ENCODE results near the gene ZNF497.

DNA sequence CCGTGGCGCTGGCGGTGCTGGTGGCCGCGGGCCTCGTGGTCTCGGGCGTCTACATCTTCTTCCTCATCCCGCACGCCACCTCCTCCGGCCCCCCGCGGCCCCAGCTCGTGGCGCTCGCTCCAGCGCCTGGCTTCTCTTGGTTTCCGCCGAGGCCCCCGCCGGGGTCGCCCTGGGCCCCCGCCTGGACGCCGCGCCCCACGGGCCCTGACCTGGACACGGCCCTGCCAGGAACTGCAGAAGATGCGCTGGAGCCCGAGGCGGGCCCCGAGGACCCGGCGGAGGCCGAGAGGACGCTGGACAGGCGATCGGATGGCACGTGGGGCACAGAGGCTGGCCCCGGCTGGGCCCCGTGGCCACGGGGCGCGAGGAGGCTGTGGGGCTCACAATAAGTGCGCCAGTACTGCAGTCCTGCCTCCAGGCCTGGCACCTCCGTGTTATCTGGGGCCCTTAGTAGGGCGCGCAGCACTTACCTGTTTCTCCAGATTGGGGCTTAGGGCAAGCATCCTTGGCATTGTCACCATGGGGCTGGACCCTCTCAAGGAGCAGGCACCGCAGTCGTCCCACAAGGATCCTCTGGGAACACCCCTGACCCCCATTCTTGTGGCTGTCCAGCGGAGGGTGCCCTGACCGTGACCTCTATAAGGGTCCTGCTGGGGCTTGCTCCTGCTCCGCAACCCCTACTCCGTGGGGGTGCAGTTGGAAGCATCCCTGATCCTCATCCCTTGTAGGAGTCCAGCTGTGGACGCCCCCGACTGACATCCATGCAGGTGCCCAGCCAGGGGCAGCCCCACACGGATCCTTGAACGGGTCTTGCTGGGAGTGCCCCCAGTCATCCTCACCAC lies 34.4 kb upstream of the ZNF497 start:
- TF ChIP-seq NR1H2 (CRISPR knock-in tag; IDR thresholded peaks at IDR 0.05) = no peak
- no peak for TF ChIP-seq SOX6 (IDR thresholded peaks at IDR 0.05)
- no peak for TF ChIP-seq ZNF274 (IDR thresholded peaks at IDR 0.05; ENCODE audit: borderline replicate concordance, low read depth, low read length)
- TF ChIP-seq CTCF (IDR thresholded peaks at IDR 0.05 in 2 of 3, conservative IDR thresholded peaks at IDR 0.05 in 1 of 3; ENCODE audit: insufficient read depth in 2 of 3, low read depth in 1 of 3, low read length in 3 of 3) = no peak
- TF ChIP-seq SIN3A (IDR thresholded peaks at IDR 0.05; ENCODE audit: borderline replicate concordance in 2 of 2, control insufficient read depth in 1 of 2, low read depth in 2 of 2, low read length in 2 of 2) = no peak
- no peak for TF ChIP-seq DEAF1 (CRISPR knock-in tag; IDR thresholded peaks at IDR 0.05)
- no peak for TF ChIP-seq FOXK2 (conservative IDR thresholded peaks at IDR 0.05 in 1 of 2, IDR thresholded peaks at IDR 0.05 in 1 of 2; ENCODE audit: low read depth in 2 of 2)
- TF ChIP-seq CREM (IDR thresholded peaks at IDR 0.05; ENCODE audit: low read depth) = no peak
- TF ChIP-seq ELF1 (tag; IDR thresholded peaks at IDR 0.05) = no peak
- no peak for TF ChIP-seq GABPA (tag; conservative IDR thresholded peaks at IDR 0.05; ENCODE audit: low read depth)
- TF ChIP-seq RCOR1 (IDR thresholded peaks at IDR 0.05; ENCODE audit: borderline replicate concordance in 1 of 2, low read depth in 2 of 2, low read length in 2 of 2) = no peak

Measured in K562 (cell line).